GM12875 (cell line): ENCODE data around the gene CTSZ.
"Not testable (repeated sequence)": the region's sequence is repeated elsewhere in the genome, so short reads cannot be mapped to it uniquely, and the experiment has no call there.

Source experiments
- H3K4me3 ChIP-seq: one replicate; pipeline ENCODE4 v1.5.1; 2011; ENCODE audit warnings: low read depth, low read length, control low read depth
- TF ChIP-seq, protein P1 (sequence below): IDR thresholded peaks from 2 replicates; pipeline ENCODE4 v1.5.1; 2011; ENCODE audit warnings: low read depth, mild to moderate bottlenecking, control low read depth, inconsistent platforms, low read length, moderate library complexity, borderline replicate concordance; ENCODE audit not compliant: insufficient read depth

The CTSZ gene

DNA sequence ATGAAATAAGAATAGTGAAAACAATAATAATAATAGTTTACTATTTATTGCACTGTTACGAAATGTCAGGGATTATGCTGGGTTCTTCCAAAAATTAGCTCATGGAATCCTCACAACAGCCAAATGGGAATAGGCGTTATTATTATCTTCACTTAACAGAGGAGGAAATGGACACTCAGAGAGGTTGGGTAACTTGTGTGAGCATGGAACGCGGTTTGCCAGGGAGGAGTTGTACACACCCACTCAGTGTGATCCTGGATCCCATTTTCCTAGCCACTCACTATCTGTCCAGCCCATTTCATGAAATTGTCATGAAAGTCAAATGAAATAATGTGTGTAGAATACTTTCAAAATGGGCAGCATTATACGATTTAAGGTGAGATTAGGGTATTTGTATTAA, 21.4 kb downstream of the CTSZ start:
- no peak overlapping the region for H3K4me3 ChIP-seq
- TF ChIP-seq, protein P1, sequence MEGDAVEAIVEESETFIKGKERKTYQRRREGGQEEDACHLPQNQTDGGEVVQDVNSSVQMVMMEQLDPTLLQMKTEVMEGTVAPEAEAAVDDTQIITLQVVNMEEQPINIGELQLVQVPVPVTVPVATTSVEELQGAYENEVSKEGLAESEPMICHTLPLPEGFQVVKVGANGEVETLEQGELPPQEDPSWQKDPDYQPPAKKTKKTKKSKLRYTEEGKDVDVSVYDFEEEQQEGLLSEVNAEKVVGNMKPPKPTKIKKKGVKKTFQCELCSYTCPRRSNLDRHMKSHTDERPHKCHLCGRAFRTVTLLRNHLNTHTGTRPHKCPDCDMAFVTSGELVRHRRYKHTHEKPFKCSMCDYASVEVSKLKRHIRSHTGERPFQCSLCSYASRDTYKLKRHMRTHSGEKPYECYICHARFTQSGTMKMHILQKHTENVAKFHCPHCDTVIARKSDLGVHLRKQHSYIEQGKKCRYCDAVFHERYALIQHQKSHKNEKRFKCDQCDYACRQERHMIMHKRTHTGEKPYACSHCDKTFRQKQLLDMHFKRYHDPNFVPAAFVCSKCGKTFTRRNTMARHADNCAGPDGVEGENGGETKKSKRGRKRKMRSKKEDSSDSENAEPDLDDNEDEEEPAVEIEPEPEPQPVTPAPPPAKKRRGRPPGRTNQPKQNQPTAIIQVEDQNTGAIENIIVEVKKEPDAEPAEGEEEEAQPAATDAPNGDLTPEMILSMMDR: no peak

- TF ChIP-seq, protein P1: no peak
- no peak overlapping the region for H3K4me3 ChIP-seq
These were observed 22.4 kb downstream of the CTSZ start for GRCh38 chr20:58984691-58985090.

- H3K4me3 ChIP-seq: not testable (repeated sequence)
These were observed 24.0 kb downstream of the CTSZ start for GRCh38 chr20:58983115-58983468.

GRCh38 chr20:58982406-58983114, 24.5 kb downstream of the CTSZ start:
- TF ChIP-seq, protein P1: no peak
- peak overlapping the region; percentile 6 for H3K4me3 ChIP-seq

DNA sequence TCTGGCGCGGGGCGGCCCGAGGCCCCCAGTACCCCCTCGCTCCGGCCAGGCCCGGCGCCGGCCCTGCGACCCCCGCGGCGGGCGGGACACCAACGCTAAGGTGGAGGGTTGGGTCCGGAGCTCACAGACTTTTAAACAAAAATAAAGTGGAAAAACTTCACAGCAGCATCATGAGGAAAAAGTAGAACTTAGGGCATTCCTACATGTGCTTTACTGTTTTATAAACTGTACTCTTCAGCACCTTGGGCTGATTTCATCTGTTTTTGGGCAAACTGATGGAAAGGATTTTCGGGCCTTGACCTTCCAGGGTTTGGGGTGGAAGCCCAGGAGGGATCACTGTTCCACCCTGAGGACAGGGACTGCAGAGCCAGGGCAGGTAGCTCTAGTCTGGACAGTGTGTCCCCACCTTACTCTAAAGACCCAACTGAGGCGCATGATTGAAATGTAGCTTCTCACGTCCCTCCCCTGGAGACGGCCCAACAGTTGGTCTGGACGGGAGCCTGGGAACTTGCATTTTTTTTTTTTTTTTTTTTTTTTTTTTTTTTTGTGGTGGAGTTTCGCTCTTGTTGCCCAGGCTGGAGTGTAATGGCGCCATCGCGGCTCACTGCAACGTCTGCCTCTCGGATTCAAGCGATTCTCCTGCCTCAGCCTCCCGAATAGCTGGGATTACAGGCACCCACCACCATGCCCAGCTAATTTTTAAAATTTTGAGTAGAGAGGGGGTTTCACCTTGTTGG, 25.3 kb downstream of the CTSZ start:
- TF ChIP-seq, protein P1: no peak
- H3K4me3 ChIP-seq: peak overlapping the region; percentile 67

DNA sequence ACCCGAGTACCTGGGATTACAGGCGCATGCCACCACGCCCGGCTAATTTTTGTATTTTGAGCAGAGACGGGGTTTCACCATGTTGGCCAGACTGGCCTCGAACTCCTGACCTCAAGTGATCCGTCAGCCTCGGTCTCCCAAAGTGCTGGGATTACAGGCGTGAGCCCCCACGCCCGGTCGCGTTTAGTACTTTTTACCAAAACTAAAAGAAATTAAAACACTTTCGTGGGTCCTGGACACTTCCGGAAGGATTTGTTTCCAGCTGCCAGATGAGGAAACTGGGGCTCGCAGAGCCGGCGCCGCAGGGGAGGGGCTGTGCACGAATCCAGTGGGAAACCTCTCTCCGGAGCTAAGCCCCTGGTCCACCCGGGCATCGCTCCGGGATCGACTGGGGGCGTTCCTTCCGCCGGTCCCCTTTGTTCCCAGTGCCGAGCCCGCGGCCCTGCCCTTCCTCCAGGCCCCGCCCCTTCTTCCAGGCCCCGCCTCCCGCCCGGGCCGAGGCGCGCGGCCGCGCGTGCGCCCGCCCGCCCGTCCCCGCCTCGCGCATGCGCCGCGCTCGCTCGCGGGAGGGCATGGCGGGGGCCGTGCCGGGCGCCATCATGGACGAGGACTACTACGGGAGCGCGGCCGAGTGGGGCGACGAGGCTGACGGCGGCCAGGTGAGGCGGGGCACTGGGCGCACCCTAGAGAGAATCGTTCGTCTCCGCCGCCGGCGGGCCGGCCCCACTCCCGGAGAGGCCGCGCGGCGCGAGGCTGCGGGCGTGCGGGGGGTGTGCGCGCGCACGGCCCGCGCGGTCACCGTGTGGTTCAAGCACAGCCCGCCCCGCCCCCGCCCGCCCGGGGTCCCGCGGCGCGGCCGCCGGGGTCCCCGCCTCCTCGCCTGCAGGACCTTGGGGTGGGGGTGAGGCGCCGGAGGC, 26.1 kb downstream of the CTSZ start, which contains the start of gene NELFCD:
Gene NELFCD, plus strand, starts transcription at position 546 of the 917 bp plus-strand sequence. Its CDS starts 54 bp downstream, at position 600.
- peak within 1 kb of the TSS; percentile 67 for H3K4me3 ChIP-seq
- TF ChIP-seq, protein P1: no peak
